ENCODE data around the gene MRPL58. TPM values are rescaled to one million over a fixed set of nuclear protein-coding genes. Genes with fewer than 3 reads are reported as not detected.

MRPL58 gene
- total and polyA plus RNA-seq, 10 of the 15 experiments (the other 5 are each of a cell fraction or from before 2014, with no cell fraction given) = 23.0 to 64.3 (median 51.9) TPM

- TF ChIP-seq GATAD2B (conservative IDR thresholded peaks at IDR 0.05; ENCODE audit: low read depth) = no peak
These were observed 1.6 kb upstream of the MRPL58 start (continued) for GRCh38 chr17:75010683-75011400.

GRCh38 chr17:75011401-75012095 lies 922 bp upstream of the MRPL58 start:
- WGBS (ENCODE audit: insufficient coverage, insufficient replicate concordance, low lambda C conversion rate, missing lambda C conversion rate) = 82% methylated on average over 13 of the region's 13 CpGs
- intact Hi-C loops (cut with micrococcal nuclease; ENCODE audit: unreplicated experiment) (no loop called here), in situ Hi-C loops (cut with MboI) (no loop called here)
- H2AFZ ChIP-seq (ENCODE audit: control insufficient read depth, low read depth, low read length) = peak overlapping the region; percentile 92
- no peak overlapping the region for H3K4me3 ChIP-seq
- ChIA-PET CTCF (interaction anchor here (0.6 to 3.9 kb wide), 19 partner anchors 12 to 809 kb away, joined by 3 to 64 read pairs (median 4); partner anchors contain the start of genes MIF4GD and SLC16A5), POLR2A (interaction anchor here (0.5 to 3.5 kb wide), 11 partner anchors 14 to 1842 kb away, joined by 3 to 11 read pairs (median 4); partner anchors contain the start of genes ARMC7 and FDXR), RAD21 (ENCODE audit: unreplicated experiment) (interaction anchor here (0.5 to 5.4 kb wide), 7 partner anchors 21 to 278 kb away, joined by 3 to 35 read pairs (median 4); partner anchors contain the start of gene SLC25A19), SMC1A (ENCODE audit: uncharacterized antibody, unreplicated experiment) (interaction anchor here (0.5 to 4.8 kb wide), 15 partner anchors 8 to 401 kb away, joined by 3 to 23 read pairs (median 4); no protein-coding TSS in a partner anchor)
- H4K20me1 ChIP-seq (ENCODE audit: control insufficient read depth, insufficient read depth) = no peaks in the 10 kb centered on the region
- FAIRE-seq = no peak
- no peak overlapping the region for H3K9ac ChIP-seq (ENCODE audit: control insufficient read depth, insufficient read depth, low read length)
- H3K27me3 ChIP-seq (replicated peaks in 1 of 2; ENCODE audit: control insufficient read depth in 2 of 2, insufficient read depth in 2 of 2, low read length in 1 of 2) = no peaks in the 10 kb centered on the region; a peak in 1 of 4 replicates
- ATAC-seq = no peak
- DNase-seq (ENCODE audit: low read depth, low spot score) = no peak
- H3K4me1 ChIP-seq (ENCODE audit: control insufficient read depth, insufficient read depth, low read length) = peaks cover 8% of the 10 kb centered on the region
- H3K36me3 ChIP-seq (ENCODE audit: control insufficient read depth in 2 of 2, insufficient read depth in 2 of 2, low read length in 1 of 2) = no peaks in the 10 kb centered on the region
- H3K79me2 ChIP-seq (ENCODE audit: control insufficient read depth, insufficient read depth, low read length) = peaks cover 14% of the 10 kb centered on the region
- H3K9me3 ChIP-seq (replicated peaks; ENCODE audit: control insufficient read depth, insufficient read depth, low read length) = no peaks in the 10 kb centered on the region
- no peak overlapping the region for H3K27ac ChIP-seq (ENCODE audit: control insufficient read depth, insufficient read depth)
- H3K4me2 ChIP-seq (ENCODE audit: control insufficient read depth, insufficient read depth) = peak overlapping the region; percentile 84; the same call in 1 of the 2 replicates
- BruUV-seq (replicated peaks) = no TSS peak
- no peak for TF ChIP-seq HCFC1 (IDR thresholded peaks at IDR 0.05; ENCODE audit: low read length)
- no peak for TF ChIP-seq MTA3 (IDR thresholded peaks at IDR 0.05; ENCODE audit: borderline replicate concordance, low read length)
- TF ChIP-seq ZBED1 (IDR thresholded peaks at IDR 0.05; ENCODE audit: borderline replicate concordance) = no peak
- no peak for TF ChIP-seq NR2F1 (conservative IDR thresholded peaks at IDR 0.05)
- TF ChIP-seq NR2C1 (IDR thresholded peaks at IDR 0.05) = no peak
- no peak for TF ChIP-seq SKIL (IDR thresholded peaks at IDR 0.05; ENCODE audit: low read depth, poor library complexity, severe bottlenecking)
- no peak for TF ChIP-seq GATAD2B (conservative IDR thresholded peaks at IDR 0.05; ENCODE audit: low read depth)
- TF ChIP-seq NR2C2 (IDR thresholded peaks at IDR 0.05; ENCODE audit: borderline replicate concordance, control insufficient read depth, insufficient read length, low read depth) = no peak
- no peak for TF ChIP-seq CBX5 (IDR thresholded peaks at IDR 0.05; ENCODE audit: low read depth)
- no peak for TF ChIP-seq CUX1 (IDR thresholded peaks at IDR 0.05; ENCODE audit: insufficient replicate concordance, low read depth, low read length)
- TF ChIP-seq IRF3 (IDR thresholded peaks at IDR 0.05) = no peak
- TF ChIP-seq SMAD1 (IDR thresholded peaks at IDR 0.05; ENCODE audit: low read depth, partially characterized antibody) = no peak

All from GM12878 (cell line).